ENCODE data around the gene FREM3. TPM values are rescaled to one million over a fixed set of nuclear protein-coding genes. Genes with fewer than 3 reads are reported as not detected.

Gene FREM3
- total RNA-seq = not detected in 2 replicates

DNA sequence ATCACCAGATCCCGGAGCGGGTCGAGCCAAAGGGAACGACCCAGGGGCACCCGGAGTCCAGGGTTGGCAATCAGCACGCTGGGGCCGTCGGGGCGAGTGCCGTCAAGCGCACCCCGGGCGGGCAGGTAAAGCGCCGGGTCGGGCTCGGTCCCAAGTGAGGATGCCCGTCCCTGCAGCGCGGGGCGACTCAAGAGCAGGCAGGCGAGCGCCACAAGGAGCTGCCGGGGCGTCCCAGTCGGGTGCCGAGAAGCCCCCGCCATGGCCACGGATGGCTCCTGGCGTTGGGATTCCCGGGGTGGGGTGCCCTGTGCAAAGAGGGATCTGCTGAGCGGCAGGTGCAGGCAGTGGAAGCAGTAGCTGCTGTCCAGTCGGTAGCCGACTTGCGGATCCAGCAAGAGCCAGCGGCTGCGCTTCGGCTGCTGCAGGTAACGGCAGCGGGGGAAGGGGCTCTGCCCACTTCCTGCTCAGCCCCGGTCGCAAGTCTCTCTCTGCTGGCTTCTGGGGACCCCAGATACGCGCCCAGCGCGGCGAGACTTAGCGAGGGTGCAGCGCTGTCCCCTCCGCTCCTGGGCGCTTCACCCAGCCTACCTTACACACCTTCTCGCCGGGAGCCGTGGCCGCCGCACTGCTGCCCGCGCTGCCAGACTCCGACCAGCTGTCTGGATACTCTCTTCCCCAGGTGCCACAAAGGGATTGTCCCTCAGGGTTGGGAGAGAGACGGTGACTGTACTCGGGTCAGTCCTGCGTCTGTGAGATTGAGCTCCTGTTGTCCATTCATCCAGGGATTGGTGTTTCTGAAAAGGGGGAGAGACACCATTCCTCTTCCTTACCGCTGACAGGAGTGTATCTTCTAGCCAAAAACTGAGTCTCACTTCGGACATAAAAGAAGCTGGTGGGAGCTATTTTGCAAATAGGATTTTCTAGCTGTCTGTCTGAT lies at the start of gene FREM3:
Gene FREM3 (minus strand): TSS at position 260 of the 937 bp plus-strand sequence. CDS start 0 bp downstream, at position 260.

Other genes with a start within 250 kb of the FREM3 start
- 33.8 and 48.9 TPM in 2 replicates for gene SMARCA5, start 187.0 kb downstream of the FREM3 start, total RNA-seq
- gene GYPE, start 204.9 kb upstream of the FREM3 start, total RNA-seq = 0.73 and 3.3 TPM in 2 replicates